KMS-11 (cell line): ENCODE results near the gene RPS5.
"Not testable (repeated sequence)": the region's sequence is repeated elsewhere in the genome, so short reads cannot be mapped to it uniquely, and the experiment has no call there.

Experiments
- H2AFZ ChIP-seq: fragments of 200-600 bp; sonication (generic); 2 replicates; pipeline ENCODE4 v1.6.1; 2016; ENCODE audit warnings: antibody characterized with exemption, mixed run types, low read depth
- H3K27ac ChIP-seq: fragments of 200-600 bp; sonication (generic); 2 replicates; pipeline ENCODE4 v1.6.1; 2016; ENCODE audit warnings: mild to moderate bottlenecking, mixed run types
- H3K27me3 ChIP-seq: fragments of 200-600 bp; sonication (generic); 2 replicates; pipeline ENCODE4 v1.6.1; 2017; ENCODE audit warnings: mild to moderate bottlenecking, low read depth, mixed run types, moderate library complexity; ENCODE audit not compliant: insufficient read depth
- H3K36me3 ChIP-seq: fragments of 200-600 bp; sonication (generic); 2 replicates; pipeline ENCODE4 v1.6.1; 2017; ENCODE audit warnings: mild to moderate bottlenecking, mixed run types; ENCODE audit not compliant: insufficient read depth
- H3K4me1 ChIP-seq: fragments of 200-600 bp; sonication (generic); 2 replicates; pipeline ENCODE4 v1.6.1; 2016; ENCODE audit warnings: mild to moderate bottlenecking, low read depth, mixed run types; ENCODE audit not compliant: poor library complexity, severe bottlenecking
- H3K4me2 ChIP-seq: fragments of 200-600 bp; sonication (generic); 2 replicates; pipeline ENCODE4 v1.7.0; 2016; ENCODE audit warnings: mild to moderate bottlenecking, mixed run types
- H3K4me3 ChIP-seq: fragments of 200-600 bp; sonication (generic); IDR thresholded peaks from 2 replicates; pipeline ENCODE4 v1.6.1; 2017; ENCODE audit warnings: low read depth, low read length, mixed read lengths; ENCODE audit not compliant: insufficient read depth
- H3K79me2 ChIP-seq: fragments of 200-600 bp; sonication (generic); 2 replicates; pipeline ENCODE4 v1.6.1; 2016; ENCODE audit warnings: low read depth, mixed run types; ENCODE audit not compliant: insufficient read depth
- H3K9ac ChIP-seq: fragments of 200-600 bp; sonication (generic); 2 replicates; pipeline ENCODE4 v1.6.1; 2016; ENCODE audit warnings: mild to moderate bottlenecking, mixed run types
- H4K20me1 ChIP-seq: fragments of 200-600 bp; sonication (generic); 2 replicates; pipeline ENCODE4 v1.6.1; 2016; ENCODE audit warnings: mild to moderate bottlenecking, mixed run types; ENCODE audit not compliant: insufficient read depth
- CTCF ChIP-seq: fragments of 200-600 bp; sonication (generic); conservative IDR thresholded peaks from 2 replicates; pipeline ENCODE4 v1.6.1; 2017; ENCODE audit warnings: low read depth, mild to moderate bottlenecking, antibody characterized with exemption, low read length, moderate library complexity, mixed read lengths

Gene RPS5

GRCh38 chr19:58346961-58347929 is 39.8 kb upstream of the RPS5 start:
- Histone ChIP-seq H3K27me3 (peaks cover 13% of the 10 kb centered on the region; the same call in 1 of the 2 replicates), H3K36me3 (no peaks in the 10 kb centered on the region), H3K9ac (no peak overlapping the region), H3K4me2 (no peak overlapping the region), H2AFZ (no peak overlapping the region), H3K4me1 (no peaks in the 10 kb centered on the region), H4K20me1 (no peaks in the 10 kb centered on the region), H3K4me3 (no peak overlapping the region), H3K27ac (no peak overlapping the region), H3K79me2 (no peaks in the 10 kb centered on the region)
- no peak for TF ChIP-seq CTCF

- not testable (repeated sequence) for H3K79me2 ChIP-seq, H3K4me2 ChIP-seq, H3K36me3 ChIP-seq, H4K20me1 ChIP-seq, H2AFZ ChIP-seq, H3K4me3 ChIP-seq, H3K9ac ChIP-seq, H3K4me1 ChIP-seq, H3K27ac ChIP-seq
- peaks cover 13% of the 10 kb centered on the region; the same call in 1 of the 2 replicates for H3K27me3 ChIP-seq
Measured at GRCh38 chr19:58348080-58348479, 39.0 kb upstream of the RPS5 start.

GRCh38 chr19:58349590-58349989 is 37.5 kb upstream of the RPS5 start:
- H3K27me3 ChIP-seq, result peaks cover 13% of the 10 kb centered on the region; the same call in 1 of the 2 replicates
- H3K27ac ChIP-seq, result no peak overlapping the region
- no peaks in the 10 kb centered on the region for H4K20me1 ChIP-seq
- H3K4me2 ChIP-seq, result no peak overlapping the region; the same call in 1 of the 2 replicates
- H3K36me3 ChIP-seq, result no peaks in the 10 kb centered on the region
- H2AFZ ChIP-seq, result no peak overlapping the region
- no peak overlapping the region for H3K4me3 ChIP-seq
- H3K9ac ChIP-seq, result no peak overlapping the region
- no peaks in the 10 kb centered on the region for H3K79me2 ChIP-seq
- TF ChIP-seq CTCF, result no peak
- no peaks in the 10 kb centered on the region for H3K4me1 ChIP-seq

- no peak overlapping the region for H3K27ac ChIP-seq
- H3K4me1 ChIP-seq, result no peaks in the 10 kb centered on the region
- H3K4me2 ChIP-seq, result no peak overlapping the region
- TF ChIP-seq CTCF, result no peak
- no peaks in the 10 kb centered on the region for H3K79me2 ChIP-seq
- H3K36me3 ChIP-seq, result no peaks in the 10 kb centered on the region
- no peaks in the 10 kb centered on the region for H4K20me1 ChIP-seq
- H3K27me3 ChIP-seq, result peaks cover 13% of the 10 kb centered on the region; the same call in 1 of the 2 replicates
- H3K9ac ChIP-seq, result no peak overlapping the region
- H3K4me3 ChIP-seq, result no peak overlapping the region
- H2AFZ ChIP-seq, result no peak overlapping the region
Measured at GRCh38 chr19:58350001-58350861, 36.8 kb upstream of the RPS5 start.
